ENCODE results near the gene RAB10. TPM values are rescaled to one million over a fixed set of nuclear protein-coding genes. Genes with fewer than 3 reads are reported as not detected.

The RAB10 gene
- total and polyA plus RNA-seq, 2 of the 13 experiments (the other 11 are each of a cell fraction or from before 2014, with no cell fraction given) = 48.2 to 120 TPM

GRCh38 chr2:26068602-26069298 lies 34.9 kb downstream of the RAB10 start (continued):
- TF ChIP-seq, protein P1, sequence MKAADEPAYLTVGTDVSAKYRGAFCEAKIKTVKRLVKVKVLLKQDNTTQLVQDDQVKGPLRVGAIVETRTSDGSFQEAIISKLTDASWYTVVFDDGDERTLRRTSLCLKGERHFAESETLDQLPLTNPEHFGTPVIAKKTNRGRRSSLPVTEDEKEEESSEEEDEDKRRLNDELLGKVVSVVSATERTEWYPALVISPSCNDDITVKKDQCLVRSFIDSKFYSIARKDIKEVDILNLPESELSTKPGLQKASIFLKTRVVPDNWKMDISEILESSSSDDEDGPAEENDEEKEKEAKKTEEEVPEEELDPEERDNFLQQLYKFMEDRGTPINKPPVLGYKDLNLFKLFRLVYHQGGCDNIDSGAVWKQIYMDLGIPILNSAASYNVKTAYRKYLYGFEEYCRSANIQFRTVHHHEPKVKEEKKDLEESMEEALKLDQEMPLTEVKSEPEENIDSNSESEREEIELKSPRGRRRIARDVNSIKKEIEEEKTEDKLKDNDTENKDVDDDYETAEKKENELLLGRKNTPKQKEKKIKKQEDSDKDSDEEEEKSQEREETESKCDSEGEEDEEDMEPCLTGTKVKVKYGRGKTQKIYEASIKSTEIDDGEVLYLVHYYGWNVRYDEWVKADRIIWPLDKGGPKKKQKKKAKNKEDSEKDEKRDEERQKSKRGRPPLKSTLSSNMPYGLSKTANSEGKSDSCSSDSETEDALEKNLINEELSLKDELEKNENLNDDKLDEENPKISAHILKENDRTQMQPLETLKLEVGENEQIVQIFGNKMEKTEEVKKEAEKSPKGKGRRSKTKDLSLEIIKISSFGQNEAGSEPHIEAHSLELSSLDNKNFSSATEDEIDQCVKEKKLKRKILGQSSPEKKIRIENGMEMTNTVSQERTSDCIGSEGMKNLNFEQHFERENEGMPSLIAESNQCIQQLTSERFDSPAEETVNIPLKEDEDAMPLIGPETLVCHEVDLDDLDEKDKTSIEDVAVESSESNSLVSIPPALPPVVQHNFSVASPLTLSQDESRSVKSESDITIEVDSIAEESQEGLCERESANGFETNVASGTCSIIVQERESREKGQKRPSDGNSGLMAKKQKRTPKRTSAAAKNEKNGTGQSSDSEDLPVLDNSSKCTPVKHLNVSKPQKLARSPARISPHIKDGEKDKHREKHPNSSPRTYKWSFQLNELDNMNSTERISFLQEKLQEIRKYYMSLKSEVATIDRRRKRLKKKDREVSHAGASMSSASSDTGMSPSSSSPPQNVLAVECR (CRISPR knock-in tag; IDR thresholded peaks at IDR 0.05; ENCODE audit: borderline replicate concordance) = no peak
- no peak for TF ChIP-seq ZNF670 (CRISPR knock-in tag; IDR thresholded peaks at IDR 0.05; ENCODE audit: borderline replicate concordance)
- no peak for TF ChIP-seq REST (IDR thresholded peaks at IDR 0.05; ENCODE audit: borderline replicate concordance in 1 of 2, low read depth in 1 of 2, low read length in 2 of 2)
- TF ChIP-seq DR1 (CRISPR knock-in tag; IDR thresholded peaks at IDR 0.05) = no peak
- TF ChIP-seq, protein P2, sequence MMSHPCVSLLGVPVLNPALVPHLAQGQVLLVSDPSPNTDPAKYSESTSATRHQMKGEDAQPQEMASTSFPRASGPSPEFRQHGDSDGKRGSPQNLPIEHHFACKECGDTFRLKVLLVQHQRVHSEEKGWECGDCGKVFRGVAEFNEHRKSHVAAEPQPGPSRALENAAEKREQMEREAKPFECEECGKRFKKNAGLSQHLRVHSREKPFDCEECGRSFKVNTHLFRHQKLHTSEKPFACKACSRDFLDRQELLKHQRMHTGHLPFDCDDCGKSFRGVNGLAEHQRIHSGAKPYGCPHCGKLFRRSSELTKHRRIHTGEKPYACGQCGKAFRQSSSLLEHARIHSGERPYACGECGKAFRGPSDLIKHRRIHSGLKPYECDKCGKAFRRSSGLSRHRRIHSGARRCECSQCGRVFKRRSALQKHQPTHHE (CRISPR knock-in tag; IDR thresholded peaks at IDR 0.05; ENCODE audit: borderline replicate concordance) = no peak
- no peak for TF ChIP-seq ZC3H4 (CRISPR knock-in tag; IDR thresholded peaks at IDR 0.05; ENCODE audit: borderline replicate concordance)
- no peak for TF ChIP-seq PHF8 (CRISPR knock-in tag; IDR thresholded peaks at IDR 0.05)
- no peak for TF ChIP-seq DNMT1 (CRISPR knock-in tag; IDR thresholded peaks at IDR 0.05)
- TF ChIP-seq, protein P3, sequence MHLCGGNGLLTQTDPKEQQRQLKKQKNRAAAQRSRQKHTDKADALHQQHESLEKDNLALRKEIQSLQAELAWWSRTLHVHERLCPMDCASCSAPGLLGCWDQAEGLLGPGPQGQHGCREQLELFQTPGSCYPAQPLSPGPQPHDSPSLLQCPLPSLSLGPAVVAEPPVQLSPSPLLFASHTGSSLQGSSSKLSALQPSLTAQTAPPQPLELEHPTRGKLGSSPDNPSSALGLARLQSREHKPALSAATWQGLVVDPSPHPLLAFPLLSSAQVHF (CRISPR knock-in tag; IDR thresholded peaks at IDR 0.05) = no peak
- TF ChIP-seq ZNF703 (CRISPR knock-in tag; IDR thresholded peaks at IDR 0.05; ENCODE audit: borderline replicate concordance) = no peak
- no peak for TF ChIP-seq ZNF761 (CRISPR knock-in tag; conservative IDR thresholded peaks at IDR 0.05)
- TF ChIP-seq ZNF607 (CRISPR knock-in tag; IDR thresholded peaks at IDR 0.05; ENCODE audit: borderline replicate concordance) = no peak
- no peak for TF ChIP-seq ZNF260 (CRISPR knock-in tag; IDR thresholded peaks at IDR 0.05; ENCODE audit: borderline replicate concordance, low read depth)
- TF ChIP-seq SIX4 (CRISPR knock-in tag; IDR thresholded peaks at IDR 0.05) = no peak
- no peak for TF ChIP-seq ZNF724P (CRISPR knock-in tag; IDR thresholded peaks at IDR 0.05; ENCODE audit: borderline replicate concordance)
- TF ChIP-seq NFIC (IDR thresholded peaks at IDR 0.05; ENCODE audit: low read length) = no peak
- TF ChIP-seq CEBPG (CRISPR knock-in tag; IDR thresholded peaks at IDR 0.05) = peak; percentile 22; the same call in 1 of the 2 replicates
- no peak for TF ChIP-seq ZNF605 (CRISPR knock-in tag; IDR thresholded peaks at IDR 0.05)
- peak; percentile 81 to 90 for TF ChIP-seq MAFK (conservative IDR thresholded peaks at IDR 0.05 in 1 of 2, IDR thresholded peaks at IDR 0.05 in 1 of 2; ENCODE audit: low read length in 2 of 2)
- peak; percentile 78 for TF ChIP-seq FOSL2 (CRISPR knock-in tag; IDR thresholded peaks at IDR 0.05)
- no peak for TF ChIP-seq MXI1 (IDR thresholded peaks at IDR 0.05; ENCODE audit: borderline replicate concordance, low read depth, low read length)

Measured in HepG2 (cell line).